WTC11 (cell line): ENCODE data around the gene NRP2. TPM values are rescaled to one million over a fixed set of nuclear protein-coding genes. Genes with fewer than 3 reads are reported as not detected.

Experiments
- ATAC-seq: fragments of 200-7000 bp; cut with Tn5 transposase; 2 replicates; pipeline ENCODE4 v1.10.0; 2021; ENCODE audit warnings: mild to moderate bottlenecking, moderate library complexity
- CTCF ChIA-PET: fragments of 300-600 bp; sonication (Branson Sonifier 250); formaldehyde crosslinking; loops from one replicate; lab custom pipeline; 2021; ENCODE audit warnings: antibody characterized with exemption; lab: Charles Lee
- POLR2A ChIA-PET: fragments of 350-600 bp; sonication (Branson Sonifier 250); formaldehyde crosslinking; loops from one replicate; lab custom pipeline; 2021; ENCODE audit warnings: antibody characterized with exemption; lab: Charles Lee
- DNase-seq: peaks from one replicate; pipeline ENCODE4 v3.0.0; 2021; ENCODE audit warnings: low spot score
- H3K27ac Mint-ChIP-seq: 2 replicates; pipeline ENCODE4 v1.8.0; 2021; ENCODE audit warnings: mixed read lengths
- H3K27me3 Mint-ChIP-seq: 2 replicates; pipeline ENCODE4 v1.8.0; 2021; ENCODE audit warnings: low read depth, mild to moderate bottlenecking, moderate library complexity, mixed read lengths
- H3K36me3 Mint-ChIP-seq: 2 replicates; pipeline ENCODE4 v1.8.0; 2021; ENCODE audit warnings: mixed read lengths
- H3K4me1 Mint-ChIP-seq: 2 replicates; pipeline ENCODE4 v1.8.0; 2022; ENCODE audit warnings: mixed read lengths
- H3K4me3 Mint-ChIP-seq: 2 replicates; pipeline ENCODE4 v1.8.0; 2021; ENCODE audit warnings: mild to moderate bottlenecking, moderate library complexity, mixed read lengths
- H3K9me3 Mint-ChIP-seq: 2 replicates; pipeline ENCODE4 v1.8.0; 2021; ENCODE audit warnings: mixed read lengths
- ATF3 ChIP-seq: sonication (generic); formaldehyde crosslinking; conservative IDR thresholded peaks from 2 replicates; pipeline ENCODE4 v1.8.1; 2022; ENCODE audit warnings: mild to moderate bottlenecking, missing genetic modification reagents
- CTCF ChIP-seq: fragments of 200-600 bp; IDR thresholded peaks from 2 replicates; pipeline ENCODE4 v1.8.0; 2022; ENCODE audit warnings: antibody characterized with exemption
- ERG ChIP-seq: fragments of 250-450 bp; sonication (Bioruptor Pico); IDR thresholded peaks from 2 replicates; pipeline ENCODE4 v1.8.0; 2021; ENCODE audit warnings: mild to moderate bottlenecking
- IRF2 ChIP-seq: sonication (generic); formaldehyde crosslinking; IDR thresholded peaks from 2 replicates; pipeline ENCODE4 v1.8.0; 2022; ENCODE audit warnings: low read depth, missing genetic modification reagents, borderline replicate concordance
- JAZF1 ChIP-seq: fragments of 250-450 bp; sonication (Bioruptor Pico); IDR thresholded peaks from 2 replicates; pipeline ENCODE4 v1.9.0; 2021; ENCODE audit warnings: moderate library complexity, mild to moderate bottlenecking, inconsistent platforms
- KAT7 ChIP-seq: sonication (generic); formaldehyde crosslinking; IDR thresholded peaks from 2 replicates; pipeline ENCODE4 v1.8.1; 2023; ENCODE audit warnings: missing genetic modification reagents, mild to moderate bottlenecking, borderline replicate concordance
- MAX ChIP-seq: sonication (generic); formaldehyde crosslinking; IDR thresholded peaks from 2 replicates; pipeline ENCODE4 v1.8.0; 2022; ENCODE audit warnings: mild to moderate bottlenecking, missing genetic modification reagents
- NFYB ChIP-seq: sonication (generic); formaldehyde crosslinking; conservative IDR thresholded peaks from 2 replicates; pipeline ENCODE4 v1.8.0; 2022; ENCODE audit warnings: low read depth, missing genetic modification reagents
- NR2C2 ChIP-seq: sonication (generic); formaldehyde crosslinking; IDR thresholded peaks from 2 replicates; pipeline ENCODE4 v1.8.0; 2022; ENCODE audit warnings: mild to moderate bottlenecking, missing genetic modification reagents
- NR3C1 ChIP-seq: sonication (generic); formaldehyde crosslinking; conservative IDR thresholded peaks from 2 replicates; pipeline ENCODE4 v1.8.1; 2023; ENCODE audit warnings: low read depth, mild to moderate bottlenecking, missing genetic modification reagents
- PRRX2 ChIP-seq: fragments of 250-450 bp; sonication (Bioruptor Pico); IDR thresholded peaks from 2 replicates; pipeline ENCODE4 v1.8.0; 2021; ENCODE audit warnings: mild to moderate bottlenecking
- RELA ChIP-seq: sonication (generic); formaldehyde crosslinking; IDR thresholded peaks from 2 replicates; pipeline ENCODE4 v1.8.1; 2022; ENCODE audit warnings: missing genetic modification reagents, mild to moderate bottlenecking, borderline replicate concordance
- SP1 ChIP-seq: sonication (generic); formaldehyde crosslinking; conservative IDR thresholded peaks from 2 replicates; pipeline ENCODE4 v1.8.1; 2022; ENCODE audit warnings: missing genetic modification reagents
- TCF7 ChIP-seq: sonication (generic); formaldehyde crosslinking; IDR thresholded peaks from 2 replicates; pipeline ENCODE4 v1.8.0; 2022; ENCODE audit warnings: mild to moderate bottlenecking, low read depth, missing genetic modification reagents, moderate library complexity
- TEAD4 ChIP-seq: sonication (generic); formaldehyde crosslinking; IDR thresholded peaks from 2 replicates; pipeline ENCODE4 v1.8.0; 2022; ENCODE audit warnings: mild to moderate bottlenecking, missing genetic modification reagents
- ZBTB21 ChIP-seq: sonication (generic); formaldehyde crosslinking; IDR thresholded peaks from 2 replicates; pipeline ENCODE4 v1.8.1; 2023; ENCODE audit warnings: mild to moderate bottlenecking, missing genetic modification reagents, borderline replicate concordance
- ZNF121 ChIP-seq: sonication (generic); formaldehyde crosslinking; IDR thresholded peaks from 2 replicates; pipeline ENCODE4 v1.8.0; 2023; ENCODE audit warnings: missing genetic modification reagents
- ZNF416 ChIP-seq: fragments of 250-450 bp; sonication (Bioruptor Pico); IDR thresholded peaks from 2 replicates; pipeline ENCODE4 v1.9.0; 2021; ENCODE audit warnings: mild to moderate bottlenecking, inconsistent platforms
- ZNF423 ChIP-seq: fragments of 250-450 bp; sonication (Bioruptor Pico); IDR thresholded peaks from 2 replicates; pipeline ENCODE4 v2.1.2; 2022; ENCODE audit warnings: mild to moderate bottlenecking, moderate library complexity
- ZSCAN18 ChIP-seq: fragments of 250-450 bp; sonication (Bioruptor Pico); IDR thresholded peaks from 2 replicates; pipeline ENCODE4 v2.1.2; 2022; ENCODE audit warnings: mild to moderate bottlenecking, moderate library complexity
- total RNA-seq: library from RNA; stranded (reverse); gene quantifications from 3 replicates; pipeline ENCODE4 v1.2.3, GENCODE V29; 2021
- TF ChIP-seq, protein P1 (sequence below): sonication (generic); formaldehyde crosslinking; IDR thresholded peaks from 2 replicates; pipeline ENCODE4 v1.8.1; 2023; ENCODE audit warnings: mild to moderate bottlenecking, missing genetic modification reagents, moderate library complexity
- TF ChIP-seq, protein P2 (sequence below): sonication (generic); formaldehyde crosslinking; IDR thresholded peaks from 2 replicates; pipeline ENCODE4 v1.8.0; 2022; ENCODE audit warnings: mild to moderate bottlenecking, missing genetic modification reagents

NRP2 gene
- total RNA-seq, 1 experiment from 2014 or later: 41.0 TPM

- DNase-seq (no peak), ATAC-seq (no peak)
- H3K9me3 Mint-ChIP-seq: peaks cover 8% of the 10 kb centered on the region
- CTCF ChIA-PET: no interaction called here
- H3K4me1 Mint-ChIP-seq: peaks cover 13% of the 10 kb centered on the region
- no peak overlapping the region for H3K4me3 Mint-ChIP-seq
- peaks cover 3% of the 10 kb centered on the region for H3K27me3 Mint-ChIP-seq
- no peak for TF ChIP-seq ZSCAN18 (CRISPR knock-in tag)
- TF ChIP-seq TEAD4 (CRISPR knock-in tag): no peak
- TF ChIP-seq KAT7 (CRISPR knock-in tag): no peak
- no peak for TF ChIP-seq ERG (CRISPR knock-in tag)
- no peak for TF ChIP-seq ZNF121 (CRISPR knock-in tag)
- TF ChIP-seq ZNF416 (CRISPR knock-in tag): no peak
- TF ChIP-seq, all 79 proteins: peak for 0
- Mint-ChIP-seq H3K36me3 (no peaks in the 10 kb centered on the region), H3K27ac (no peak overlapping the region)
- POLR2A ChIA-PET: no interaction called here
Observed at GRCh38 chr2:205654878-205655605, 27.3 kb upstream of the NRP2 start.

GRCh38 chr2:205655779-205656456 lies 26.4 kb upstream of the NRP2 start:
- TF ChIP-seq NR2C2 (no peak), NFYB (CRISPR knock-in tag) (no peak), ATF3 (CRISPR knock-in tag) (no peak), SP1 (CRISPR knock-in tag) (no peak), ZNF423 (CRISPR knock-in tag) (no peak), CTCF (no peak), JAZF1 (CRISPR knock-in tag) (no peak), TCF7 (CRISPR knock-in tag) (no peak), PRRX2 (CRISPR knock-in tag) (no peak), ZBTB21 (no peak), RELA (CRISPR knock-in tag) (no peak), NR3C1 (CRISPR knock-in tag) (no peak), MAX (CRISPR knock-in tag) (no peak), TEAD4 (CRISPR knock-in tag) (no peak), IRF2 (CRISPR knock-in tag) (no peak)
- TF ChIP-seq, protein P1, sequence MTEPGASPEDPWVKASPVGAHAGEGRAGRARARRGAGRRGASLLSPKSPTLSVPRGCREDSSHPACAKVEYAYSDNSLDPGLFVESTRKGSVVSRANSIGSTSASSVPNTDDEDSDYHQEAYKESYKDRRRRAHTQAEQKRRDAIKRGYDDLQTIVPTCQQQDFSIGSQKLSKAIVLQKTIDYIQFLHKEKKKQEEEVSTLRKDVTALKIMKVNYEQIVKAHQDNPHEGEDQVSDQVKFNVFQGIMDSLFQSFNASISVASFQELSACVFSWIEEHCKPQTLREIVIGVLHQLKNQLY (CRISPR knock-in tag): no peak
- TF ChIP-seq, protein P2, sequence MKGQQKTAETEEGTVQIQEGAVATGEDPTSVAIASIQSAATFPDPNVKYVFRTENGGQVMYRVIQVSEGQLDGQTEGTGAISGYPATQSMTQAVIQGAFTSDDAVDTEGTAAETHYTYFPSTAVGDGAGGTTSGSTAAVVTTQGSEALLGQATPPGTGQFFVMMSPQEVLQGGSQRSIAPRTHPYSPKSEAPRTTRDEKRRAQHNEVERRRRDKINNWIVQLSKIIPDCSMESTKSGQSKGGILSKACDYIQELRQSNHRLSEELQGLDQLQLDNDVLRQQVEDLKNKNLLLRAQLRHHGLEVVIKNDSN: no peak
- Mint-ChIP-seq H3K4me3 (no peak overlapping the region), H3K36me3 (no peaks in the 10 kb centered on the region), H3K9me3 (peaks cover 8% of the 10 kb centered on the region), H3K4me1 (peaks cover 4% of the 10 kb centered on the region), H3K27me3 (peaks cover 3% of the 10 kb centered on the region; the same call in 1 of the 2 replicates), H3K27ac (no peak overlapping the region)
- ATAC-seq (no peak), DNase-seq (no peak)
- ChIA-PET CTCF (no interaction called here), POLR2A (no interaction called here)
